Right forelimb (tissue), 1 donor: ENCODE results near the gene DNAJC5.
"Not testable (repeated sequence)": the region's sequence is repeated elsewhere in the genome, so short reads cannot be mapped to it uniquely, and the experiment has no call there.

Source experiments
- DNase-seq: peaks from one replicate; pipeline ENCODE4 v3.0.0-alpha.2; 2018

DNAJC5 gene

DNA sequence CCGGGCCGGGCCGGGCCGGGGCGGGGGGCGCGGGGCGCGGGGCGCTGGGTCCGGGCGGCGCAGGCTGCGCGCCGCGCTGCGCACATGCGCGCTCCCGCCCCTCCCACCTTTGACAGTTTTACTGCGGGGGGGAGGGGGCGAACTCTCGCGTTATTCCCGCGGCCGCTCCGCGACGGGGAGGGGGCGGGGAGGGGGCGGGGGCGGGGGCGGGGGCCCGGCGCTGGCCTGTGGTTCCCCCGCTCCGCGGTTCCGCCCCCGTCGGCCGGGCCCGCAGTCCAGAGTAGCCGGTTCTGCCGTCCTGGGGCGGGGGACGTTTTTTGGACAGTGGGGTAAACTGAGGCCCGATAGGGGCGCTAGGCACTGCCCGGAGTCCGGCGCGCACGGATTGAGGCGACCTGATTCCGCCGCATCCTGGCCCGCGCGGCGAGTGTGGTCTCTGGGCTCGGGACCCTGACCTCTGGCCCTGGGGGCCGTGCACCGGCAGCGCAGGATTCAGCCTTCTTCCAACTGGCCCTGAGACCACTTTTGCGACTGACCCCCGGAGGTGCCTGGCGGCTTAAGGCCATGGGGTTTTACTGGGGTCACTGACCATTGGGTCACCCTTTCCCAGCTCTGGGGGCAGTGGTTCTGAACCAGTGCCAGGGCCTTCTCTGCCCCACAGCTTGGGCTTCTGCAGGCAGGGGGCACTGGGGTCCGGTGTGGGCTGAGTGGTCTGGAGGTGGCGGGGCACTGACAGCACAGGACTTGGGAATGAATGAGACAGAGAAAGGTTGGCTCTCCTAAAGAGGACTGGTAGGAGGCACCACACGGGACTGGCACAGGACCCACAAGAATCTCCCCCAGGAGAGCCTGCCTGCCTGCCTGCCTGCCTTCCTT is 75.2 kb downstream of the DNAJC5 start, which contains the start of gene ZNF512B:
Gene ZNF512B (minus strand): TSS at position 93 of the 876 bp plus-strand sequence. CDS start 1,980 bp downstream, outside the sequence.
- DNase-seq: peak; percentile 87

DNA sequence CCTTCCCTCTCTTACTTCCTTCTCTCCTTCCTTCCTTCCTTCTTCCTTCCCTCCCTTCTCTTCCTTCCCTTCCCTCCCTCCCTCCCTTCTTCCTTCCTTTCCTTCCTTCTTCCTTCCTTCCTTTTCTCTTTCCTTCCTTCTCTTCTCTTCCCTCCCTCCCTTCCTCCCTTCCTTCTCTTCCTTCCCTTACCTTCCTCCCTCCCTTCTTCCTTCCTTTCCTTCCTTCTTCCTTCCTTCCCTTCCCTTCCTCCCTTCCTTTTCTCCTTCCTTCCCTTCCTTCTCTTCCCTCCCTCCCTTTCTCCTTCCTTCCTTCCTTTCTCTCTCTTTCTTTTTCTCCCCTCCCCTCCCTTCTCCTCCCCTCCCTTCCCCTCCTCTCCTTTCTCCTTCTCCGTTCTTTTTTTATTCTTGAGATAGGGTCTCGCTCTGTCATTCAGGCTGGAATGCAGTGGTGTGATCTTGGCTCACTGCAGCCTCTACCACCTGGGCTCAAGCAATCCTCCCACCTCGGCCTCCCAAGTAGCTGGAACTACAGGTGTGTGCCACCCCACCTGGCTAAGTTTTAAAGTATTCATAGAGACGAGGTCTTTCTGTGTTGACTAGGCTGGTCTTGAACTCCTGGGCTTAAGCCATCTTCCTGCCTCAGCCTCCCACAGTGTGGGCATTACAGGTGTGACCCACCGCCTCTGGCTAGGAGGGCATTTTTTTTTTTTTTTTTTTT is 75.9 kb downstream of the DNAJC5 start:
- no peak for DNase-seq

DNA sequence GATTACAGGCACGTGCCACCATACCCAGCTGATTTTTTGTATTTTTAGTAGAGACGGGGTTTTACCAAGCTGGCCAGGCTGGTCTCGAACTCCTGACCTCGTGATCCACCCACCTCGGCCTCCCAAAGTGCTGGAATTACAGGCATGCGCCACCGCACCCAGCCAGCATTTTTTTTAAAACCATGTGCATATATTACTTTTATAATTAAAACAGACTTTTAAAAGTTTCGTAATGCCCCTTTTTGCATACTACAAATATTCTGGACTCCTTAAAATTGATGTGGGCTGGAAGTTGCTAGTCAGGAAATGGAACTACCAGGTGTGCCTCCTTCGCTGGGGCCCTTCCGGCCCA is 77.0 kb downstream of the DNAJC5 start:
- not testable (repeated sequence) for DNase-seq

- DNase-seq: no peak
These were observed 77.6 kb downstream of the DNAJC5 start for GRCh38 chr20:63972312-63973159.

GRCh38 chr20:63973160-63973479 is 78.2 kb downstream of the DNAJC5 start:
- no peak for DNase-seq

DNA sequence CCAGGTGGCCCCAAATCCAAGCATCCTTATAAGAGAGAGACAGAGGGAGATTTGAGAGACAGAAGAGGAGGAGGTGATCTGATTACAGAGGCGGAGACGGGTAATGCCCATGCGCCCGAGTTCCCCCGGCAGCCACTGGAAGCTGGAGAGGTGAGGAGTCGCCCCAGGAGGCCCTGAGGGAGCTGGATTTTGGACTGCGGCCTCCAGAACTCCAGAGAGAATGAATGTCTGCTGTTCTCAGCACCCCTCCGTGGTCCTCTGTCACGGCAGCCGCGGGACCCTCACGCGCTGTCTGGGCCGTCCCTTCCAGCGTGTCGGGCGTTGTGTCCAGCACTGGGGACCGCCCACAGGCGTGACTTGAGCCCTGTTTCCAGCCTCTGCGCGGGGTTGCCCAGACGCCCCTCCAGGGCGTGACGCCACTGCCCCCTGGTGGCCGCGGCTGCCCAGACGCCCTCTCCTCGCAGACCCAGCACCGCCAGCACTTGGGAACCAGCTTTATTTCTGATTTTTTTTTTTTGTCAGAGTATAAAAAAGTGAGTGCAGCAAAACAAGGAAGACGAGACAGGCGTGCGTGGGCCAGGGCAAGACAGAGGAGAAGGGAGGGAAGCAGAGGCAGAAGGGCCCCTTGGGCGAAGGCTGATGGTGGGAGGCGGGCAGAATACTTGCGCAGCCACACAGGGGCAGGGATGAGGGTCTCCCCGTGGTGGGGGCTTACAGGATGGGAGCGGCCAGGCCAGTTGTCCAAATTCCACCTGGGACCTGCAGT is 78.9 kb downstream of the DNAJC5 start:
- peak; percentile 92 for DNase-seq

DNA sequence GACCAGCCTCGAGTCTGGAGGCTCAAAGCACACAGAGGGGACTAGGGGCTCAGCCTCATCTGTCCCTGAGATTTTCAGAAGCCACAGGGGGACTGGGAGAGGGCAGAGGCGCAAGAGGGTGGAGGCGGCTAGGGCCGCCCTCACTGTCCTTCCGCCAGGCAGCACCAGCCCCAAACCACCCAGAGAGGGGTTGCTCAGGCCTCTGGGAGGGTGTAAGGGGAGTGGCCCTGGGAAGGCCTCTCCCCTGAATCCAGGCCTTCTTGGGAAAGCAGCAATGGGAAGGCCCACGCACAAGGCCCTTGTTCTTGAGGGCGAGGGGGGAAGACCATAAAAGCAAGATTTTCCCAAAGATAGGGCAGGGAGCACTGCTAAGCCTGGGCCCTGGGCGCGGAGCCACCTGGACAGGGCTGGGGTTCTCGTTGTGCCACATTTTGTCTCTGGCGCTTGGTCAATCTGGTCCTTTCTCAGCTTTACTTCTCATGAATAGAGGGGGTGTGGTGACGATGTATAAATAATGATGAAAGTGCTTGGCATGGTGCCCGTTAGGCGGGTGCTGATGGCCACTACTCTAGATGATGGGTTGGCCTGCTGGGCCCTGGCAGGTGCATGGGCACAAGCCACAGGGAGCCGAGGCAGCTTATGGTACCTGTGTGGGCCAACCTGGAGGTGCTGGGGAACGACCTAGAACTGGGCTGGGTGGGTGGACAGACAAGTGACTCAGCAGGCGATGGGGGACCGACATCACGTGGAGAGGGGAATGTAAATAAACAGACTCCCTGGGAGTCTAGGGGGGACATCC is 79.7 kb downstream of the DNAJC5 start:
- DNase-seq: no peak

- DNase-seq: not testable (repeated sequence)
These were observed 81.6 kb downstream of the DNAJC5 start for GRCh38 chr20:63976511-63976910.

GRCh38 chr20:63976980-63977738 is 82.2 kb downstream of the DNAJC5 start:
- no peak for DNase-seq

GRCh38 chr20:63977739-63978276 is 82.9 kb downstream of the DNAJC5 start:
- no peak for DNase-seq

- DNase-seq: no peak
These were observed 83.6 kb downstream of the DNAJC5 start for GRCh38 chr20:63978319-63979228.

DNA sequence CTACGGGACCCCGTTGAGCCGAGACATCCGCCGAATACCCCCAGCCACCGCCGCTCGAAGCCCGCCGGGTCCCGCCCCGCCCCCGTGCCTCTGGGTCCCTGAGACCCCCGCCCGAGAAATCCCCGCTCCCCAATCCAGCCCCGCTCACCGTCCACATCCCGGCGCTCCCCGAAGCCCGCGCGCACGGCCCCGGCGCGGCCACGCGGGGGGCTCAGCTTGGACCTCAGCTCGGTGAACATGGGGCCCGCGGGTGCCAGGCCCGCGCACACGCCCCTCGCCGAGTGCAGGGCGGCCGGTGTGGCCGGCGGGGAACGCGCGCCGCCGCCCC is 84.3 kb downstream of the DNAJC5 start:
- DNase-seq: no peak

- DNase-seq: peak; percentile 87
These were observed 84.8 kb downstream of the DNAJC5 start, which contains the start of gene SAMD10 for GRCh38 chr20:63979557-63980316. SAMD10 (minus strand) TSS chr20:63979642; CDS start chr20:63979467, 175 bp downstream.

DNA sequence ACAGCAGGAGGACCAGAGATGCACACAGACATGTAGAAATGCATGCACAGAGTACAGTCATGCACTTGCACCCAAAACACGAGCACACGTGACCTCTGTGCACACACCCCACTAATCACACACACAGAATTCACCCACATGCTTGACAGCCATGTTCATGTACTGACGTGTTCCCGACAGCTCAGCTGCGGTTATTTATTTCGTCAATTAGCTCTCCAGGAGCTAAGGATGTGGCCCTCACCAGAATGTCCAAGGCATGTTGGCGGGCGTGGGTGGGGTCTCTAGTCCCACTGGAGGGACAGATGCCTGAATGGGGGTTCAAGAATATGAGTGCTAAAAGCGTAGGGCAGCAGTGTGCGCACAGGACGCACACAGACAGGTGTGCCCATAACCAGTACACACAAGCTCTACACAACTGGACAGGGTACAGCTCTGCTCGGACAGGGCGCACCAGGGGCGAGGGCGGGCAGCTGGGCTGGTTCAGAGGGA is 85.4 kb downstream of the DNAJC5 start:
- DNase-seq: no peak

GRCh38 chr20:63980806-63981728 is 86.1 kb downstream of the DNAJC5 start, which contains the start of gene PRPF6:
PRPF6 (plus strand) TSS chr20:63981132; CDS start chr20:63981246, 114 bp downstream.
- peak; percentile 95 for DNase-seq

GRCh38 chr20:63982937-63983336 is 88.0 kb downstream of the DNAJC5 start:
- DNase-seq: no peak
